ENCODE data around the gene SCOC. TPM values are rescaled to one million over a fixed set of nuclear protein-coding genes. Genes with fewer than 3 reads are reported as not detected.
"Not testable (repeated sequence)": the region's sequence is repeated elsewhere in the genome, so short reads cannot be mapped to it uniquely, and the experiment has no call there.

SCOC gene
- total RNA-seq, 2 experiments from 2014 or later, result 8.0 to 16.2 TPM

DNA sequence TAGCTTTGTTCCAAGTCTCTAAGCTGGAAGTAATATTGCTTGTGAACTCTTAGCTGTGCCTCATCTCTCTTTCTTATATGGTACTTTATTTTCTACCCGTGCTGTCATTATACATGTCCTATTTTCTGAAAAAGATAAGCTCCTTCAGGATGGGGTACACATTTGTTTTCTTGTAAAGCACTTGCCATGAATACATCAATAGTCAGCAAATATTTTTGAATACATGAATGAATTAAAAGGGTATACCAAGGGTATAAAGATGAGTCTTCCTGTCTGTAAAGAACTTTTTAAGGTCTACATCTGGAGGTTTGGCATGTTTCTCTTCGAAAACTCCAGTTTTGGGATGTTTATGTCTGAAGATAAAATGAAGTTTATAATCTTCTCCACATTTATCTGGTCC, 26.7 kb downstream of the SCOC start:
- no peak overlapping the region for H3K4me3 ChIP-seq (ENCODE audit: low read depth, low read length, poor library complexity, severe bottlenecking)
- H4K20me1 ChIP-seq (ENCODE audit: insufficient read depth, low read length), result no peaks in the 10 kb centered on the region
- H3K36me3 ChIP-seq (ENCODE audit: insufficient read depth, low read length), result no peaks in the 10 kb centered on the region
- TF ChIP-seq EZH2phosphoT487 (IDR thresholded peaks at IDR 0.05; ENCODE audit: borderline replicate concordance, low read depth, low read length), result no peak
- TF ChIP-seq, protein P1, sequence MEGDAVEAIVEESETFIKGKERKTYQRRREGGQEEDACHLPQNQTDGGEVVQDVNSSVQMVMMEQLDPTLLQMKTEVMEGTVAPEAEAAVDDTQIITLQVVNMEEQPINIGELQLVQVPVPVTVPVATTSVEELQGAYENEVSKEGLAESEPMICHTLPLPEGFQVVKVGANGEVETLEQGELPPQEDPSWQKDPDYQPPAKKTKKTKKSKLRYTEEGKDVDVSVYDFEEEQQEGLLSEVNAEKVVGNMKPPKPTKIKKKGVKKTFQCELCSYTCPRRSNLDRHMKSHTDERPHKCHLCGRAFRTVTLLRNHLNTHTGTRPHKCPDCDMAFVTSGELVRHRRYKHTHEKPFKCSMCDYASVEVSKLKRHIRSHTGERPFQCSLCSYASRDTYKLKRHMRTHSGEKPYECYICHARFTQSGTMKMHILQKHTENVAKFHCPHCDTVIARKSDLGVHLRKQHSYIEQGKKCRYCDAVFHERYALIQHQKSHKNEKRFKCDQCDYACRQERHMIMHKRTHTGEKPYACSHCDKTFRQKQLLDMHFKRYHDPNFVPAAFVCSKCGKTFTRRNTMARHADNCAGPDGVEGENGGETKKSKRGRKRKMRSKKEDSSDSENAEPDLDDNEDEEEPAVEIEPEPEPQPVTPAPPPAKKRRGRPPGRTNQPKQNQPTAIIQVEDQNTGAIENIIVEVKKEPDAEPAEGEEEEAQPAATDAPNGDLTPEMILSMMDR (conservative IDR thresholded peaks at IDR 0.05; ENCODE audit: low read length), result no peak
- H3K9me2 ChIP-seq (ENCODE audit: insufficient read depth, low read length), result no peaks in the 10 kb centered on the region
- H3K9me3 ChIP-seq (ENCODE audit: low read length), result no peaks in the 10 kb centered on the region
- no peak overlapping the region for H2AFZ ChIP-seq (ENCODE audit: low read length)
- no peaks in the 10 kb centered on the region for H3K4me1 ChIP-seq (ENCODE audit: insufficient read depth, low read length, poor library complexity, severe bottlenecking)
- ChIA-PET POLR2A (interaction anchor here (0.7 kb wide), 1 partner anchor 105 kb away, joined by 3 read pairs; no protein-coding TSS in a partner anchor), CTCF (ENCODE audit: unreplicated experiment) (interaction anchor here (1.5 kb wide), 1 partner anchor 12 kb away, joined by 3 read pairs; no protein-coding TSS in a partner anchor)
- no peaks in the 10 kb centered on the region for H3K79me2 ChIP-seq (ENCODE audit: insufficient read depth, low read depth, low read length)
- no TSS peak for BruUV-seq (replicated peaks)
- intact Hi-C loops (cut with micrococcal nuclease; ENCODE audit: unreplicated experiment), result no loop called here
- H3K27ac ChIP-seq (ENCODE audit: low read depth, low read length, poor library complexity, severe bottlenecking), result no peak overlapping the region
- DNase-seq (ENCODE audit: low spot score), result no peak
- H3K4me2 ChIP-seq (ENCODE audit: low read length), result no peak overlapping the region

DNA sequence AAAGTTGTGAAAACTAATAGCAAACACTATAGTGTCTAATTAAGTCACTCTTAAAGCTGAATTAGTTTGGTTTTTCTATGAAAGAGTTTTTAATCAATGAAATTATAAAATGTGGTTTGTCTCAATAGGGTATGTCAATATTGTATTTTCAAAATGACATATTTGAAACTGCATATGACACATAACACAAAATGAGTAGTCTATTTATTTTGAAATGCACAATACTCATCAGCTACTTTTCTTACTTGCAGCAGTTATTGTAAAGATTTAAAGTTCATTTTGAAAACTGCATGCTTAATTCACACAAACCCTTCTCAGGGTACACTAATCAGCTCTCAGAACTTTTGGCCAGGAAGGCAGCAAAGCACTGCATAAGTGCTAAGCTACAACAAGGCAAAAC, 32.8 kb downstream of the SCOC start:
- no peaks in the 10 kb centered on the region for H3K36me3 ChIP-seq (ENCODE audit: insufficient read depth, low read length)
- CTCF ChIA-PET (ENCODE audit: unreplicated experiment), result no interaction called here
- DNase-seq (ENCODE audit: low spot score), result no peak
- no peaks in the 10 kb centered on the region for H3K4me1 ChIP-seq (ENCODE audit: insufficient read depth, low read length, poor library complexity, severe bottlenecking)
- no peak overlapping the region for H3K4me2 ChIP-seq (ENCODE audit: low read length)
- H3K9me2 ChIP-seq (ENCODE audit: insufficient read depth, low read length), result no peaks in the 10 kb centered on the region
- intact Hi-C loops (cut with micrococcal nuclease; ENCODE audit: unreplicated experiment), result no loop called here
- H3K4me3 ChIP-seq (ENCODE audit: low read depth, low read length, poor library complexity, severe bottlenecking), result no peak overlapping the region
- no peak overlapping the region for H2AFZ ChIP-seq (ENCODE audit: low read length)
- H3K9me3 ChIP-seq (ENCODE audit: low read length), result no peaks in the 10 kb centered on the region
- no peaks in the 10 kb centered on the region for H3K79me2 ChIP-seq (ENCODE audit: insufficient read depth, low read depth, low read length)
- POLR2A ChIA-PET, result interaction anchor here (0.7 kb wide), 1 partner anchor 9 kb away, joined by 3 read pairs; no protein-coding TSS in a partner anchor
- no peaks in the 10 kb centered on the region for H4K20me1 ChIP-seq (ENCODE audit: insufficient read depth, low read length)
- no peak overlapping the region for H3K27ac ChIP-seq (ENCODE audit: low read depth, low read length, poor library complexity, severe bottlenecking)
- BruUV-seq (replicated peaks), result no TSS peak
- no peak for TF ChIP-seq EZH2phosphoT487 (IDR thresholded peaks at IDR 0.05; ENCODE audit: borderline replicate concordance, low read depth, low read length)
- TF ChIP-seq, protein P1 (conservative IDR thresholded peaks at IDR 0.05; ENCODE audit: low read length), result no peak

DNA sequence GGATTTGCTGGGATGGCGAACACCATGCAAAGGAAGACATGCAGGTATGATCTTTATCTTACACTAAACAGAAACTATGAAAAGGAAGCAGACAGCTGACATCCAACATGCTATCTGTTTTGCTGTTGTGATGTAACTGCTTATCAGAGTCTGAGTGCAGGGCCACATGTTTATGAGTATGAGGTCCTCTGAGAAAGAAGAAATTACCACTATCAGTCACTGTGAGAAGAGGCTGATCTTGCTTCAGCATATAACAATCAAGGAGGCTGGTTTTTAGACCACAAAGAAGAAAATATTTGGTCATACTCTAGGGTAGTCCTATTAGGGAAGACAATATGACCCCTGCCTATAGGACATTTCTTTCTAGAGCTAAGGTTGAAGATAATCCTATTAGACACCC, 35.5 kb downstream of the SCOC start:
- Histone ChIP-seq H3K4me2 (ENCODE audit: low read length) (no peak overlapping the region), H3K79me2 (ENCODE audit: insufficient read depth, low read depth, low read length) (no peaks in the 10 kb centered on the region), H4K20me1 (ENCODE audit: insufficient read depth, low read length) (no peaks in the 10 kb centered on the region), H3K4me3 (ENCODE audit: low read depth, low read length, poor library complexity, severe bottlenecking) (no peak overlapping the region), H3K9me3 (ENCODE audit: low read length) (no peaks in the 10 kb centered on the region), H3K9me2 (ENCODE audit: insufficient read depth, low read length) (no peaks in the 10 kb centered on the region), H3K27ac (ENCODE audit: low read depth, low read length, poor library complexity, severe bottlenecking) (no peak overlapping the region), H3K4me1 (ENCODE audit: insufficient read depth, low read length, poor library complexity, severe bottlenecking) (no peaks in the 10 kb centered on the region), H3K36me3 (ENCODE audit: insufficient read depth, low read length) (no peaks in the 10 kb centered on the region), H2AFZ (ENCODE audit: low read length) (no peak overlapping the region)
- CTCF ChIA-PET (ENCODE audit: unreplicated experiment), result interaction anchor here (0.6 kb wide), 2 partner anchors 263 to 462 kb away, joined by 3 to 5 read pairs; no protein-coding TSS in a partner anchor
- no TSS peak for BruUV-seq (replicated peaks)
- TF ChIP-seq EZH2phosphoT487 (IDR thresholded peaks at IDR 0.05; ENCODE audit: borderline replicate concordance, low read depth, low read length), result no peak
- TF ChIP-seq, protein P1 (conservative IDR thresholded peaks at IDR 0.05; ENCODE audit: low read length), result no peak
- no peak for DNase-seq (ENCODE audit: low spot score)
- POLR2A ChIA-PET, result no interaction called here
- intact Hi-C loops (cut with micrococcal nuclease; ENCODE audit: unreplicated experiment), result no loop called here

DNA sequence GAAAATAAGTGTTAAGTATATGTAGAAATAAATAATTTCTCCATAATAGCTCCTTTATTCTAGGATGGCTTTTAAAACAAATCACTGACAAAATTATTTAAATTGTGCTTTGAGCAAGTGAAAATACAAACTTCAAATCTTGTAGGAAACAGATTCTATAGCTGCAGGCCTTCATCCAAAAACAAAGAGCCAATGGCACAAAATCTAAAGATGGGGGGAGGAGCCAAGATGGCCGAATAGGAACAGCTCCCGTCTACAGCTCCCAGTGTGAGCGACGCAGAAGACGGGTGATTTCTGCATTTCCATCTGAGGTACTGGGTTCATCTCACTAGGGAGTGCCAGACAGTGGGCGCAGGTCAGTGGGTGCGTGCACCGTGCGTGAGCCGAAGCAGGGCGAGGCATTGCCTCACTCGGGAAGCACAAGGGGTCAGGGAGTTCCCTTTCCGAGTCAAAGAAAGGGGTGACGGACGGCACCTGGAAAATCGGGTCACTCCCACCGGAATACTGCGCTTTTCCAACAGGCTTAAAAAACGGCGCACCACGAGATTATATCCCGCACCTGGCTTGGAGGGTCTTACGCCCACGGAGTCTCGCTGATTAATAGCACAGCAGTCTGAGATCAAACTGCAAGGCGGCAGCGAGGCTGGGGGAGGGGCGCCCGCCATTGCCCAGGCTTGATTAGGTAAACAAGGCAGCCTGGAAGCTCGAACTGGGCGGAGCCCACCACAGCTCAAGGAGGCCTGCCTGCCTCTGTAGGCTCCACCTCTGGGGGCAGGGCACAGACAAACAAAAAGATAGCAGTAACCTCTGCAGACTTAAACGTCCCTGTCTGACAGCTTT, 39.9 kb downstream of the SCOC start:
- H3K4me1 ChIP-seq (ENCODE audit: insufficient read depth, low read length, poor library complexity, severe bottlenecking); intact Hi-C loops (cut with micrococcal nuclease; ENCODE audit: unreplicated experiment); DNase-seq (ENCODE audit: low spot score); H4K20me1 ChIP-seq (ENCODE audit: insufficient read depth, low read length); H3K4me3 ChIP-seq (ENCODE audit: low read depth, low read length, poor library complexity, severe bottlenecking); CTCF ChIA-PET (ENCODE audit: unreplicated experiment); H3K4me2 ChIP-seq (ENCODE audit: low read length); H3K36me3 ChIP-seq (ENCODE audit: insufficient read depth, low read length); H2AFZ ChIP-seq (ENCODE audit: low read length); H3K79me2 ChIP-seq (ENCODE audit: insufficient read depth, low read depth, low read length); BruUV-seq (replicated peaks); H3K27ac ChIP-seq (ENCODE audit: low read depth, low read length, poor library complexity, severe bottlenecking); H3K9me2 ChIP-seq (ENCODE audit: insufficient read depth, low read length); H3K9me3 ChIP-seq (ENCODE audit: low read length): not testable (repeated sequence)
- POLR2A ChIA-PET, result interaction anchor here (1.5 kb wide), 1 partner anchor 25 kb away, joined by 4 read pairs; no protein-coding TSS in a partner anchor

Data from OCI-LY7 (cell line).